Small intestine (tissue), 7 donors: ENCODE measurements around the gene SLC26A11. TPM values are rescaled to one million over a fixed set of nuclear protein-coding genes. Genes with fewer than 3 reads are reported as not detected.
A peak's percentile ranks its signal among the peaks of the same experiment; 100 is the strongest.

ENCODE experiments used
- DNase-seq, 2 donors: peaks; one replicate each; pipeline versions ENCODE4 v3.0.0 to v3.0.0-alpha.2; 2013
- FAIRE-seq: peaks from 2 replicates; lab custom pipeline; 2012; peaks lifted over from hg19 to GRCh38; lab: Jason Lieb, UNC
- H3K27ac ChIP-seq, 3 donors: one replicate each; pipeline ENCODE4 v1.5.1; 2013; ENCODE audit warnings: low read length in 2 of 3, mild to moderate bottlenecking in 2 of 3, control low read depth in 1 of 3, inconsistent platforms in 1 of 3, low read depth in 1 of 3, moderate library complexity in 1 of 3
- H3K27me3 ChIP-seq, 3 donors: one replicate each; pipeline ENCODE4 v1.6.1; 2013; ENCODE audit warnings: low read length in 3 of 3, inconsistent platforms in 1 of 3; ENCODE audit not compliant: control insufficient read depth in 3 of 3, insufficient read depth in 3 of 3
- H3K36me3 ChIP-seq, 3 donors: one replicate each; pipeline ENCODE4 v1.6.1; 2013; ENCODE audit warnings: low read length in 3 of 3, inconsistent platforms in 1 of 3, low read depth in 1 of 3, mild to moderate bottlenecking in 1 of 3, moderate library complexity in 1 of 3; ENCODE audit not compliant: control insufficient read depth in 3 of 3, insufficient read depth in 2 of 3
- H3K4me1 ChIP-seq, 3 donors: one replicate each; pipeline ENCODE4 v1.6.1; 2013; ENCODE audit warnings: low read length in 2 of 3, inconsistent platforms in 1 of 3, low read depth in 1 of 3, mild to moderate bottlenecking in 1 of 3, moderate library complexity in 1 of 3; ENCODE audit not compliant: control insufficient read depth in 3 of 3, insufficient read depth in 2 of 3
- H3K4me3 ChIP-seq, 3 donors: one replicate each; pipeline ENCODE4 v1.5.1; 2013; ENCODE audit warnings: low read length in 3 of 3, control low read depth in 1 of 3, inconsistent platforms in 1 of 3, low read depth in 1 of 3, mild to moderate bottlenecking in 1 of 3, moderate library complexity in 1 of 3
- H3K9me3 ChIP-seq, 2 donors: one replicate each; pipeline ENCODE4 v1.6.1; 2013; ENCODE audit warnings: low read depth in 1 of 2, low read length in 1 of 2; ENCODE audit not compliant: control insufficient read depth in 2 of 2, insufficient read depth in 1 of 2
- WGBS, 3 donors: extraction: QIAGEN DNeasy Blood & Tissue Kit; methylation state at CpG; one replicate each; pipeline ENCODE4 v1.1.7; 2013; 5-methylcytosine and 5-hydroxymethylcytosine counted together
- polyA plus RNA-seq, 4 donors: library from polyadenylated mRNA; stranded (reverse) in 3 of 4; unstranded in 1 of 4; fragments of 200-250 nt in 3 of 4; fragments of 120-200 nt in 1 of 4; gene quantifications; one replicate each; pipeline versions ENCODE4 v1.2.1 to v1.2.3, GENCODE V29; 2013
- donor health status: healthy with polysubstance abuse.
- donor health status: control.
- donor health status: control.
- donor health status: Bipolar disorder and iron deficiency.
- donor health status: healthy.

The SLC26A11 gene
- polyA plus RNA-seq, 4 donors, result 7.3 to 63.2 (median 8.4) TPM

- Histone ChIP-seq H3K4me1 (no peaks in the 10 kb centered on the region), H3K27me3 (no peaks in the 10 kb centered on the region), H3K36me3 (peaks cover 10 to 85% (median 23%) of the 10 kb centered on the region in 3 donors), H3K9me3 (no peaks in the 10 kb centered on the region), H3K4me3 (no peak overlapping the region), H3K27ac (no peak overlapping the region)
- 94 to 96% (median 95%) methylated on average over 19 of the region's 19 CpGs for WGBS, 3 donors
- FAIRE-seq (no peak), DNase-seq (no peak)
Measured at GRCh38 chr17:80285237-80285920, 65.2 kb downstream of the SLC26A11 start.

GRCh38 chr17:80286638-80286960, 66.4 kb downstream of the SLC26A11 start:
- Histone ChIP-seq H3K4me3 (no peak overlapping the region), H3K27me3 (no peaks in the 10 kb centered on the region), H3K27ac (no peak overlapping the region), H3K4me1 (no peaks in the 10 kb centered on the region), H3K9me3 (no peaks in the 10 kb centered on the region), H3K36me3 (peaks cover 20 to 84% (median 21%) of the 10 kb centered on the region in 3 donors)
- DNase-seq (no peak), FAIRE-seq (no peak)
- 88 to 95% (median 93%) methylated on average over 5 of the region's 5 CpGs for WGBS, 3 donors

- FAIRE-seq, result no peak
- Histone ChIP-seq H3K4me3 (no peak overlapping the region), H3K4me1 (no peaks in the 10 kb centered on the region), H3K27me3 (no peaks in the 10 kb centered on the region), H3K9me3 (no peaks in the 10 kb centered on the region), H3K36me3 (peaks cover 23 to 84% (median 24%) of the 10 kb centered on the region in 3 donors), H3K27ac (no peak overlapping the region)
- 91 to 92% (median 92%) methylated on average over 9 of the region's 9 CpGs for WGBS, 3 donors
- DNase-seq, result no peak
Measured at GRCh38 chr17:80287038-80287437, 66.8 kb downstream of the SLC26A11 start.

- no peaks in the 10 kb centered on the region for H3K27me3 ChIP-seq
- WGBS, 3 donors, result 84 to 93% (median 86%) methylated on average over 22 of the region's 22 CpGs
- no peaks in the 10 kb centered on the region for H3K9me3 ChIP-seq
- no peak overlapping the region for H3K4me3 ChIP-seq
- peak overlapping the region in 1 of 3 donors; percentile 19 for H3K27ac ChIP-seq
- FAIRE-seq (no peak), DNase-seq (no peak)
- no peaks in the 10 kb centered on the region for H3K4me1 ChIP-seq
- H3K36me3 ChIP-seq, result peaks cover 27 to 91% (median 28%) of the 10 kb centered on the region in 3 donors
Measured at GRCh38 chr17:80287806-80288567, 67.8 kb downstream of the SLC26A11 start.

- Histone ChIP-seq H3K9me3 (no peaks in the 10 kb centered on the region), H3K27ac (no peak overlapping the region), H3K27me3 (no peaks in the 10 kb centered on the region), H3K4me3 (no peak overlapping the region), H3K36me3 (peaks cover 30 to 98% (median 32%) of the 10 kb centered on the region in 3 donors), H3K4me1 (no peaks in the 10 kb centered on the region)
- DNase-seq (no peak), FAIRE-seq (no peak)
- 63 to 72% (median 65%) methylated on average over 6 of the region's 6 CpGs for WGBS, 3 donors
Measured at GRCh38 chr17:80289616-80290015, 69.4 kb downstream of the SLC26A11 start.

GRCh38 chr17:80290156-80290555, 69.9 kb downstream of the SLC26A11 start:
- H3K36me3 ChIP-seq, result peaks cover 34 to 98% (median 34%) of the 10 kb centered on the region in 3 donors
- no peaks in the 10 kb centered on the region for H3K4me1 ChIP-seq
- H3K27ac ChIP-seq, result no peak overlapping the region
- FAIRE-seq (no peak), DNase-seq (no peak)
- H3K9me3 ChIP-seq, result no peaks in the 10 kb centered on the region
- H3K4me3 ChIP-seq, result no peak overlapping the region
- no peaks in the 10 kb centered on the region for H3K27me3 ChIP-seq
- WGBS, 3 donors, result 91 to 97% (median 96%) methylated on average over 25 of the region's 25 CpGs

GRCh38 chr17:80291260-80291659, 71.0 kb downstream of the SLC26A11 start:
- H3K27ac ChIP-seq, result no peak overlapping the region
- H3K36me3 ChIP-seq, result peaks cover 43 to 98% (median 45%) of the 10 kb centered on the region in 3 donors
- no peak overlapping the region for H3K4me3 ChIP-seq
- no peak for FAIRE-seq
- H3K9me3 ChIP-seq, result no peaks in the 10 kb centered on the region
- no peak for DNase-seq
- H3K27me3 ChIP-seq, result no peaks in the 10 kb centered on the region
- no peaks in the 10 kb centered on the region for H3K4me1 ChIP-seq
- 95 to 96% (median 95%) methylated on average over 6 of the region's 6 CpGs for WGBS, 3 donors

- H3K4me1 ChIP-seq, result no peaks in the 10 kb centered on the region
- 86 to 93% (median 89%) methylated on average over 20 of the region's 20 CpGs for WGBS, 3 donors
- FAIRE-seq (no peak), DNase-seq (no peak)
- no peak overlapping the region for H3K27ac ChIP-seq
- H3K36me3 ChIP-seq, result peaks cover 48 to 98% (median 49%) of the 10 kb centered on the region in 3 donors
- H3K27me3 ChIP-seq, result no peaks in the 10 kb centered on the region
- H3K4me3 ChIP-seq, result no peak overlapping the region
- no peaks in the 10 kb centered on the region for H3K9me3 ChIP-seq
Measured at GRCh38 chr17:80291691-80292487, 71.7 kb downstream of the SLC26A11 start.
